Dermis microvascular lymphatic vessel endothelial cell (primary cell): Measurements from ENCODE around the gene IL24. TPM values are rescaled to one million over a fixed set of nuclear protein-coding genes. Genes with fewer than 3 reads are reported as not detected.

Experiments used
- DNase-seq, 2 donors: peaks; one replicate each; pipeline versions ENCODE4 v3.0.0 to v3.0.0-alpha.2; 2010; ENCODE audit warnings: low read depth in 2 of 2
- total RNA-seq: library from RNA; depleted of rRNA; stranded (reverse); fragments of >200 nt; gene quantifications from 2 replicates; pipeline ENCODE4 v1.2.1, GENCODE V29; 2014

Gene IL24
- total RNA-seq, 1 donor from 2014 or later = not detected

- DNase-seq = no peak
Measured at GRCh38 chr1:206952171-206952570, 54.9 kb downstream of the IL24 start.

GRCh38 chr1:206953126-206953525 lies 55.9 kb downstream of the IL24 start:
- DNase-seq = no peak

- DNase-seq = no peak
Measured at GRCh38 chr1:206953626-206954025, 56.4 kb downstream of the IL24 start.

Other genes starting within 250 kb of the IL24 start
- gene MAPKAPK2, start 212.5 kb upstream of the IL24 start, total RNA-seq = 27.0 and 46.1 TPM in 2 replicates
- not detected in 2 replicates for gene IL19, start 126.7 kb upstream of the IL24 start, total RNA-seq
- gene IL10, start 124.9 kb upstream of the IL24 start, total RNA-seq = not detected in 2 replicates
- not detected in 2 replicates for gene IL20, start 31.8 kb upstream of the IL24 start, total RNA-seq
- gene FCMR, start 24.5 kb downstream of the IL24 start, total RNA-seq = 0.25 TPM in 1 of 2 replicates, not detected in the other
- not detected in 2 replicates for gene PIGR, start 49.0 kb downstream of the IL24 start, total RNA-seq
- not detected in 2 replicates for gene FCAMR, start 73.0 kb downstream of the IL24 start, total RNA-seq
- not detected in 2 replicates for gene C1orf116, start 135.3 kb downstream of the IL24 start, total RNA-seq
- 5.1 and 5.8 TPM in 2 replicates for gene YOD1, start 153.8 kb downstream of the IL24 start, total RNA-seq
- gene PFKFB2, start 155.8 kb downstream of the IL24 start, total RNA-seq = 0.90 and 1.5 TPM in 2 replicates
- gene C4BPB, start 191.4 kb downstream of the IL24 start, total RNA-seq = 0.13 TPM in 1 of 2 replicates, not detected in the other
- not detected in 2 replicates for gene C4BPA, start 206.8 kb downstream of the IL24 start, total RNA-seq